ENCODE measurements around the gene MAP2K7.

Gene MAP2K7

GRCh38 chr19:7866399-7867091 lies 37.1 kb upstream of the MAP2K7 start:
- FAIRE-seq (no peak), DNase-seq (ENCODE audit: low spot score) (no peak)

- DNase-seq (ENCODE audit: low spot score) (no peak), FAIRE-seq (no peak)
These were observed 36.4 kb upstream of the MAP2K7 start for GRCh38 chr19:7867092-7867844.

DNA sequence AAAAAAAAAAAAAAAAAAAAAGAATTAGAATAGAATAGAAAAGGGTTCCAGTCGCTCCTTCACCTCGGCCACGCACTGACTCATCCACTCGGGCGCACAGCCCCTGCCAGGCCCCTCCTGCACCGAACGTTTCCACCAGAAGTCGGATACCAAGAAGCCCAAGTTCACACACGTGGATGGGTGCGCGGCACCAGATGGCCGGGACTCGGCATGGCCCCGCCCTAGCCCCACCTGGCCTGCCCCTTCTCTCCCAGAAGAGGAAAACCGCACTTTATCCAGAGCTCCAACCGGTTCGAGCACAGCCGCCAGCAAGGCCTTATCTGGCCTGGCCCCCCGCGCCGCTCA lies 35.4 kb upstream of the MAP2K7 start:
- FAIRE-seq, result no peak
- no peak for DNase-seq (ENCODE audit: low spot score)

- FAIRE-seq (no peak), DNase-seq (ENCODE audit: low spot score) (peak; percentile 86)
These were observed 34.8 kb upstream of the MAP2K7 start for GRCh38 chr19:7868671-7869452.

GRCh38 chr19:7869453-7869909 lies 34.2 kb upstream of the MAP2K7 start:
- no peak for FAIRE-seq
- peak; percentile 48 for DNase-seq (ENCODE audit: low spot score)

- FAIRE-seq, result no peak
- DNase-seq (ENCODE audit: low spot score), result peak; percentile 19
These were observed 33.7 kb upstream of the MAP2K7 start for GRCh38 chr19:7869910-7870511.

DNA sequence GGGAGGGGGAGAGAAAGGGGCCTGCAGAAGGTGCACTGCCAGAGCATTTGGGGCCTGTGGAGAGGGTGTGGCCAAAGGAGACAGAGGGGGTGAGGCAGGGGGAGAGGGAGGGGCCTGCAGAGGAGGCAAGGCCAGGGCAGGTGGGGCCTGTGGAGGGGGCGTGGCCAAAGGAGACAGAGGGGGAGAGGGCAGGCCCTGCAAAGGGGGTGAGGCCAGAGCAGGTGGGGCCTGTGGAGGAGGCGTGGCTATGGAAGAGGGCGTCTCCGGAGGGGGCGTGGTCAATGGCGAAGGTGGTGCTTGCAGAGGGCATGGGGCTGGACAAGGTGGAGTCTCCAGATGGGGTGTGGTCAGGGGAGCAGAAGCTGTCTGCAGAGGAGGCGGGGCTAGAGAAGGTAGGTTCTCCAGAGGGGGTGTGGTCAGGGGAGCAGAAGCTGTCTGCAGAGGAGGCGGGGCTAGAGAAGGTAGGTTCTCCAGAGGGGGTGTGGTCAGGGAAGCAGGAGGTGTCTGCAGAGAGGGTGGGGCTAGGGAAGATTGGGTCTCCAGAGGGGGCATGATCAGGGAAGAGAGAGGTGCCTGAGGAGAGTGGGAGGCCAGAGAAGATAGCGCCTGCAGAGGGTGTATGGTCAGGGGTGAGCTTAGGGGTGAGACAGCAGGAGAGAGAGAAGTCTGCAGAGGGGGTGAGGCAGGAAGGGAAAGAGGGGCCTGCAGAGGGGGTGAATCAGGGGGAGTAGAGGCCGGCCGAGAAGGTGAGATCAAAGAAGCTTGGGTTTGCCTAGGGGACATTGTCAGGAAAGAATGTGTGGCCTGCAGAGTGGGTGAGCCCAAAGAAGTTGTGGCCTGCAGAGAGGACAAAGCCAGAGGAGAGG lies 32.9 kb upstream of the MAP2K7 start:
- peak; percentile 35 for DNase-seq (ENCODE audit: low spot score)
- no peak for FAIRE-seq

DNA sequence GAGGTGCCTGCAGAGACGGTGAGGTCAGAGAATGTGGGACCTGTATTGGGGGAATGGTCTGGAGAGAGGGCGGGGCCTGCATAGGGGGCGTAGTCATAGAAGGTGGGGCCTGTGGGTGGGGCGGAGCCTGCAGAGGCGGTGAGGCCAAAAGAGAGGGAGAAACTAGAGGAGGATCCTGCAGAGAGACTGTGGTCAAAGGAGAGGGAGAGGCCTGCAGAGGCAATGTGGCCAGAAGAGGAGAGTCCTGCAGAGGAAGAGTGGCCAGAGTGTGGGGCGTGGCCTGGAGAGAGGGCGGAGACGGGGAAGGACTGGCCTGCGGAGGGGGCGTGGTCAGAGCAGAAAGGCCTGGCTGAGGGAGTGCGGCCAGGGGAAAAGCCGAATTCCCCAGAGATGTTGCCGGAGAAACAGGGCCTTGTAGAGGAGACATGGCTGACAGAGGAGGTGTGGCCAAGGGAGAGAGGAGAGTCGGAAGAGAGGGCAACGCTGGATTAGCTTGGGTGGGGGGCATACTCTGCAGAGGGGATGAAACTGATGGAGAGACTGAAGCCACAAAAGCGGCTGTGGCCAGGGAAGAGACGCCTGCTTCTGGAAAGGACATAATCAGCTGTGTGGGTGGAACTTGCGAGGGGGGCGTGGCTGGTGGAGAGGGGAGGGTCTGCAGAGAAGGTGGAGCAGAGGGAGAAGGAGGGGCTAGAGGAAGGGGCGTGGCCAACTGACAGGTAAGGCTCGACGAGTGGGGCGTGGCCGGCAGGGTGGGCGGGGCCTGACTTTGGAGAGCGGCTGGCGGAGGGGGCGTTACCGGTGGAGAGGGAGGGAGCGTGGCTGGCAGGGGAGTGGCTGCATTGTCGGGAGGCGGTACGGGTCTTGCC lies 32.0 kb upstream of the MAP2K7 start:
- peak; percentile 30 for FAIRE-seq
- peak; percentile 79 for DNase-seq (ENCODE audit: low spot score)

GRCh38 chr19:7872306-7873204 lies 31.1 kb upstream of the MAP2K7 start:
- FAIRE-seq, result no peak

GRCh38 chr19:7873304-7874075 lies 30.2 kb upstream of the MAP2K7 start:
- DNase-seq (ENCODE audit: low spot score), result no peak
- FAIRE-seq, result no peak

More at GRCh38 chr19:7872306-7873204, 31.1 kb upstream of the MAP2K7 start:
- no peak for DNase-seq (ENCODE audit: low spot score)

DNA sequence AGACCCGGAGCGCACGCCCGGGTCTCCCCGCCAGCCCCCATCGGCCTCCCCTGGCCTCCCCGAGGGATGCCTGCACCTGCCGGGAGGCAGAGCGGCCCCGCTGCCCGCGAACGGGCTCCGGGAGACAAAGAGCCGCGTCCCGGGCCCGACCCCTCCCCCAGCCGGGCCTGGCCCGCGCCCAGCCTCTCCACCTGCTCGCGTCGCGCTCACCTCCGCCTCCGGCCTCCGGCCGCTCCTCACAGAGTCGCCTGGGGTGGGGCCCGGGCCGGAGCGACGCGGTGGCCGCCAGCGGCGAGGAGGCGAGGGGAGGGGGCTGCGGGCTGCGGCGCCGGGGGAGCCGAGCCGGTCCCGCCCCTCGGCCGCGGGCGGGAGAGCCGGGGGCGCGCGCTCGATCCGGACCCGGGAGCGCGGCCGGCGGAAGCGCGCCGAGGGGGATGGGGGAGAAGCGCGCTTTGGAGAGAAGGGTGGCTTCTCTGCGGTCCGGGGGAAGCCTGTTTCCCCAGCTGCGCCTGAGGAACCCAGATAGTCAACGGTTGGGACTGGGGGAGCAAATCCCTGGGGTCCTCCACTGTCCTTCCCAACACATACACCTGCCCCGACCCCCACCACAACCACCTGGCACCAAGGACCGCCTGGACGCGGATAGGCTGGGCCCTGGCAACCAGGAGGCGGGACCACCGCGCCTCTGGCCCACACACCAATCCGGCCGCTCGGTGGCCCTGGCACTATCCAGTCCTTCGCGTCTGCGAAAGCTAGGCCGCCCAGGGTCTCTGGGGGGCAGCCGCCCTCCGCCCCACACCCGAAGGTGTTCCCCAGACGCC lies 29.4 kb upstream of the MAP2K7 start, which contains the start of gene PRR36:
Gene PRR36 (minus strand): TSS at position 315 of the 821 bp plus-strand sequence. CDS start 701 bp downstream, outside the sequence.
- DNase-seq (ENCODE audit: low spot score) (peak; percentile 42), FAIRE-seq (no peak)

GRCh38 chr19:7874897-7875273 lies 28.8 kb upstream of the MAP2K7 start:
- FAIRE-seq (no peak), DNase-seq (ENCODE audit: low spot score) (no peak)

GRCh38 chr19:7877249-7877836 lies 26.3 kb upstream of the MAP2K7 start:
- no peak for DNase-seq (ENCODE audit: low spot score)
- FAIRE-seq, result no peak

DNA sequence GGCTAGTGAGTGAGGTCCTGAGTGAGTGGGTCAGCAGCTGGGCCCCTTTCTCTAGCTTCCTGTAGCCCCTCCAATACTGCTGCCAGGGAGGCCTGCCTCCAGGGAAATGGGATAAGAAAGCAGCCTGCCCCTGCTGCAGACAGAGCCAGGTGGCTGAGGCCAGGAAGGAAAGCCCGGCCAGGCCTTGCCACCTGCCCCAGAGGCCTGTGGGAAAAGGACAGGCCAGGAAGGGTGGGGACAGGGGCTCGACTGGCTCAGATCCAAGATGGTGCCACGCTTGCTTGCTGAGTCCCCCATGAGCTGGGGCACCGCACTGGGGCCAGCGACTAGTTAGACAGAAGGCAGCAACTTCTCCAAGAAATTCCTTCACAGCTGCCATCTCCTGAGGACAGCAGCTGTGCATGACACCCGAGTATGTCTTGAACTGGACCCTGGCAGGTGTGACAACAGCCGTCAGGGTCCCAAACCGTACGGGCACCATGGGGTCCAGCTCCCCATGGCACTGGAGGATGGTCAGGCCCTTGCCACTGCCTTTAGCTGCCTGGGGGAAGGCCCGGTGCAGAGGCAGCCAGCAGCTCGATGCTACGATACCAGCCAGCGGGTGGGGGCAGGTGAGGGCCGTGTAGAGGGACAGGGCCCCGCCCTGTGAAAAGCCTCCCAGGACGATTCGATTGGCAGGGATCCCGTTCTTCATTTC lies 24.4 kb upstream of the MAP2K7 start:
- DNase-seq (ENCODE audit: low spot score), result no peak
- no peak for FAIRE-seq

- DNase-seq (ENCODE audit: low spot score), result no peak
- no peak for FAIRE-seq
These were observed 23.8 kb upstream of the MAP2K7 start for GRCh38 chr19:7879836-7880235.

- no peak for DNase-seq (ENCODE audit: low spot score)
- no peak for FAIRE-seq
These were observed 21.8 kb upstream of the MAP2K7 start for GRCh38 chr19:7881910-7882309.
